ENCODE results near the gene CCDC172.

Gene CCDC172

GRCh38 chr10:116371737-116372136 lies 47.5 kb downstream of the CCDC172 start:
- no peak for DNase-seq
- TF ChIP-seq EZH2 (IDR thresholded peaks at IDR 0.05; ENCODE audit: borderline replicate concordance, low read depth, low read length, severe bottlenecking) = no peak
- TF ChIP-seq CTCF (IDR thresholded peaks at IDR 0.05; ENCODE audit: borderline replicate concordance, extremely low read depth, low read length, poor library complexity, severe bottlenecking) = no peak
- no peak for ATAC-seq (ENCODE audit: insufficient read depth, low read depth)
- Histone ChIP-seq H3K27me3 (ENCODE audit: insufficient read depth, low read length, poor library complexity) (no peaks in the 10 kb centered on the region), H3K9me3 (ENCODE audit: insufficient read depth, low read length, severe bottlenecking) (no peaks in the 10 kb centered on the region), H4K20me1 (ENCODE audit: insufficient read depth, low read length) (no peaks in the 10 kb centered on the region), H3K9ac (ENCODE audit: low read depth, low read length) (no peak overlapping the region), H3K27ac (ENCODE audit: low read length) (no peak overlapping the region), H3K4me2 (ENCODE audit: insufficient read depth, low read length) (no peak overlapping the region), H3K4me1 (ENCODE audit: insufficient read depth, low read length) (no peaks in the 10 kb centered on the region), H3K4me3 (ENCODE audit: low read depth in 1 of 2, low read length in 2 of 2) (no peak overlapping the region), H3K79me2 (ENCODE audit: insufficient read depth, low read length) (no peaks in the 10 kb centered on the region), H3K36me3 (ENCODE audit: insufficient read depth, low read length) (no peaks in the 10 kb centered on the region), H2AFZ (ENCODE audit: low read depth, low read length) (no peak overlapping the region)

GRCh38 chr10:116382290-116382689 lies 58.0 kb downstream of the CCDC172 start:
- Histone ChIP-seq H3K4me3 (ENCODE audit: low read depth in 1 of 2, low read length in 2 of 2) (no peak overlapping the region), H3K36me3 (ENCODE audit: insufficient read depth, low read length) (no peaks in the 10 kb centered on the region), H3K9me3 (ENCODE audit: insufficient read depth, low read length, severe bottlenecking) (no peaks in the 10 kb centered on the region), H3K9ac (ENCODE audit: low read depth, low read length) (no peak overlapping the region), H3K27ac (ENCODE audit: low read length) (no peak overlapping the region), H4K20me1 (ENCODE audit: insufficient read depth, low read length) (no peaks in the 10 kb centered on the region), H3K4me2 (ENCODE audit: insufficient read depth, low read length) (no peak overlapping the region), H3K79me2 (ENCODE audit: insufficient read depth, low read length) (no peaks in the 10 kb centered on the region), H2AFZ (ENCODE audit: low read depth, low read length) (no peak overlapping the region), H3K4me1 (ENCODE audit: insufficient read depth, low read length) (no peaks in the 10 kb centered on the region), H3K27me3 (ENCODE audit: insufficient read depth, low read length, poor library complexity) (no peaks in the 10 kb centered on the region)
- TF ChIP-seq CTCF (IDR thresholded peaks at IDR 0.05; ENCODE audit: borderline replicate concordance, extremely low read depth, low read length, poor library complexity, severe bottlenecking) (no peak), EZH2 (IDR thresholded peaks at IDR 0.05; ENCODE audit: borderline replicate concordance, low read depth, low read length, severe bottlenecking) (no peak)
- DNase-seq (no peak), ATAC-seq (ENCODE audit: insufficient read depth, low read depth) (no peak)

DNA sequence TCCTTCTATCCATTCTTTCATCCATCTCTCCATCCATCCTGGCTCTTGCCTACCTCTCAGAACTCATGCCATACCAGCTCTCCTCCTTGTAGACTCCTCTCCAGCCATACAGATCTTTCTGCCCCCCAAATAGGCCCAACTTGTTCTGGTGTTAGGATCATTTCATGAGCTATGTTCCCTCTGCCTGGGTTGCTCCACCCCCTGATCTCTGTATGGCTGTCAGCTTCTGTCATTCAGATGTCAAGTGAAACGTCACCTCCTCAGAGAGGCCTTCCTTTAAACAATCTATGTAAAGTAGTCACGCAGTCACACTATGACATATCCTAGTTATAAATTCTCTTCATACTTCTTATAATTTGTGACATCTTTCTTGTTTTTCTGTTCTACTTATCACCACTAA lies 61.1 kb downstream of the CCDC172 start:
- no peaks in the 10 kb centered on the region for H3K4me1 ChIP-seq (ENCODE audit: insufficient read depth, low read length)
- H3K4me3 ChIP-seq (ENCODE audit: low read depth in 1 of 2, low read length in 2 of 2) = no peak overlapping the region
- H3K9ac ChIP-seq (ENCODE audit: low read depth, low read length) = no peak overlapping the region
- H3K27me3 ChIP-seq (ENCODE audit: insufficient read depth, low read length, poor library complexity) = no peaks in the 10 kb centered on the region
- H3K9me3 ChIP-seq (ENCODE audit: insufficient read depth, low read length, severe bottlenecking) = no peaks in the 10 kb centered on the region
- no peaks in the 10 kb centered on the region for H3K79me2 ChIP-seq (ENCODE audit: insufficient read depth, low read length)
- H4K20me1 ChIP-seq (ENCODE audit: insufficient read depth, low read length) = no peaks in the 10 kb centered on the region
- ATAC-seq (ENCODE audit: insufficient read depth, low read depth) = no peak
- DNase-seq = no peak
- TF ChIP-seq EZH2 (IDR thresholded peaks at IDR 0.05; ENCODE audit: borderline replicate concordance, low read depth, low read length, severe bottlenecking) = no peak
- TF ChIP-seq CTCF (IDR thresholded peaks at IDR 0.05; ENCODE audit: borderline replicate concordance, extremely low read depth, low read length, poor library complexity, severe bottlenecking) = no peak
- no peak overlapping the region for H3K27ac ChIP-seq (ENCODE audit: low read length)
- H3K36me3 ChIP-seq (ENCODE audit: insufficient read depth, low read length) = no peaks in the 10 kb centered on the region
- H2AFZ ChIP-seq (ENCODE audit: low read depth, low read length) = no peak overlapping the region
- no peak overlapping the region for H3K4me2 ChIP-seq (ENCODE audit: insufficient read depth, low read length)

Measured in DND-41 (cell line).